Measurements from ENCODE around the gene HSBP1L1.

The HSBP1L1 gene

GRCh38 chr18:79930020-79930642 lies 34.3 kb upstream of the HSBP1L1 start:
- no peak for DNase-seq (ENCODE audit: low spot score)

GRCh38 chr18:79931475-79931874 lies 33.0 kb upstream of the HSBP1L1 start:
- no peak for DNase-seq (ENCODE audit: low spot score)

GRCh38 chr18:79932907-79933306 lies 31.5 kb upstream of the HSBP1L1 start:
- no peak for DNase-seq (ENCODE audit: low spot score)

GRCh38 chr18:79933765-79934164 lies 30.7 kb upstream of the HSBP1L1 start:
- DNase-seq (ENCODE audit: low spot score) = no peak

GRCh38 chr18:79934311-79935097 lies 29.9 kb upstream of the HSBP1L1 start:
- no peak for DNase-seq (ENCODE audit: low spot score)

- DNase-seq (ENCODE audit: low spot score) = no peak
These were observed 29.4 kb upstream of the HSBP1L1 start for GRCh38 chr18:79935098-79935480.

GRCh38 chr18:79935499-79935898 lies 28.9 kb upstream of the HSBP1L1 start:
- DNase-seq (ENCODE audit: low spot score) = no peak

- DNase-seq (ENCODE audit: low spot score) = no peak
These were observed 28.5 kb upstream of the HSBP1L1 start for GRCh38 chr18:79935925-79936324.

GRCh38 chr18:79936641-79937040 lies 27.8 kb upstream of the HSBP1L1 start:
- no peak for DNase-seq (ENCODE audit: low spot score)

- DNase-seq (ENCODE audit: low spot score) = no peak
These were observed 27.2 kb upstream of the HSBP1L1 start for GRCh38 chr18:79937103-79937860.

GRCh38 chr18:79938196-79938595 lies 26.2 kb upstream of the HSBP1L1 start:
- no peak for DNase-seq (ENCODE audit: low spot score)

GRCh38 chr18:79939096-79939495 lies 25.3 kb upstream of the HSBP1L1 start:
- no peak for DNase-seq (ENCODE audit: low spot score)

- DNase-seq (ENCODE audit: low spot score) = no peak
These were observed 24.2 kb upstream of the HSBP1L1 start for GRCh38 chr18:79940126-79940813.

- no peak for DNase-seq (ENCODE audit: low spot score)
These were observed 23.5 kb upstream of the HSBP1L1 start for GRCh38 chr18:79940814-79941472.

- no peak for DNase-seq (ENCODE audit: low spot score)
These were observed 22.8 kb upstream of the HSBP1L1 start for GRCh38 chr18:79941473-79942119.

GRCh38 chr18:79942211-79942610 lies 22.2 kb upstream of the HSBP1L1 start:
- no peak for DNase-seq (ENCODE audit: low spot score)

- no peak for DNase-seq (ENCODE audit: low spot score)
These were observed 21.4 kb upstream of the HSBP1L1 start for GRCh38 chr18:79942786-79943607.

GRCh38 chr18:79943608-79944125 lies 20.8 kb upstream of the HSBP1L1 start:
- no peak for DNase-seq (ENCODE audit: low spot score)

- DNase-seq (ENCODE audit: low spot score) = no peak
These were observed 20.2 kb upstream of the HSBP1L1 start for GRCh38 chr18:79944126-79944731.

GRCh38 chr18:79944746-79945117 lies 19.7 kb upstream of the HSBP1L1 start:
- DNase-seq (ENCODE audit: low spot score) = no peak
